CD4-positive, alpha-beta T cell (primary cell): ENCODE data around the gene PPP3CB. TPM values are rescaled to one million over a fixed set of nuclear protein-coding genes. Genes with fewer than 3 reads are reported as not detected.

ENCODE experiments used
- ATAC-seq: fragments of 200-7000 bp; cut with Tn5 transposase; one replicate; pipeline ENCODE4 v1.10.0; 2022; ENCODE audit warnings: mild to moderate bottlenecking; ENCODE audit not compliant: poor library complexity
- CTCF ChIA-PET: fragments of 350-600 bp; sonication (Branson Sonifier 250); formaldehyde crosslinking; loops from one replicate; lab custom pipeline; 2021; ENCODE audit warnings: antibody characterized with exemption, inconsistent platforms; lab: Charles Lee
- POLR2A ChIA-PET: fragments of 350-600 bp; sonication (Branson Sonifier 250); formaldehyde crosslinking; loops from one replicate; lab custom pipeline; 2021; ENCODE audit warnings: antibody characterized with exemption, inconsistent platforms; lab: Charles Lee
- DNase-seq, 14 experiments: peaks; one replicate each; pipeline ENCODE4 v3.0.0-alpha.2; 2013 to 2020; ENCODE audit warnings: mixed read lengths in 2 of 14
- H3K27ac ChIP-seq, 2 donors: one replicate each; pipeline versions ENCODE4 v1.5.1 to v1.7.0; 2013; ENCODE audit warnings: low read length in 2 of 2, low read depth in 1 of 2, mild to moderate bottlenecking in 1 of 2
- H3K27me3 ChIP-seq, 2 experiments: 1 replicate in 1 of 2; 2 replicates in 1 of 2; pipeline versions ENCODE4 v1.6.1 to v1.7.0; 2013; ENCODE audit warnings: low read length in 2 of 2, control low read depth in 1 of 2, mild to moderate bottlenecking in 1 of 2, moderate library complexity in 1 of 2; ENCODE audit not compliant: insufficient read depth in 2 of 2, control insufficient read depth in 1 of 2
- H3K36me3 ChIP-seq: one replicate; pipeline ENCODE4 v1.6.1; 2013; ENCODE audit warnings: low read length, control low read depth; ENCODE audit not compliant: insufficient read depth
- H3K4me1 ChIP-seq: one replicate; pipeline ENCODE4 v1.6.1; 2013; ENCODE audit warnings: low read length, control low read depth; ENCODE audit not compliant: insufficient read depth
- H3K4me3 ChIP-seq: one replicate; pipeline ENCODE4 v1.5.1; 2013; ENCODE audit warnings: mild to moderate bottlenecking, low read length, moderate library complexity
- H3K9me3 ChIP-seq, 2 experiments: 1 replicate in 1 of 2; 2 replicates in 1 of 2; pipeline versions ENCODE4 v1.6.1 to v1.7.0; 2013; ENCODE audit warnings: low read length in 2 of 2, mild to moderate bottlenecking in 2 of 2, control low read depth in 1 of 2, moderate library complexity in 1 of 2; ENCODE audit not compliant: control insufficient read depth in 1 of 2, insufficient read depth in 1 of 2
- H3K27ac Mint-ChIP-seq: one replicate; pipeline ENCODE4 v1.8.0; 2020; ENCODE audit warnings: mixed read lengths
- H3K27me3 Mint-ChIP-seq: one replicate; pipeline ENCODE4 v1.8.0; 2021; ENCODE audit warnings: mixed read lengths
- H3K36me3 Mint-ChIP-seq: one replicate; pipeline ENCODE4 v1.8.0; 2021; ENCODE audit warnings: low read depth, mixed read lengths
- H3K4me1 Mint-ChIP-seq: one replicate; pipeline ENCODE4 v1.8.0; 2021; ENCODE audit warnings: low read depth, mixed read lengths
- H3K4me3 Mint-ChIP-seq: one replicate; pipeline ENCODE4 v1.8.0; 2020; ENCODE audit warnings: mild to moderate bottlenecking, mixed read lengths
- H3K9me3 Mint-ChIP-seq: one replicate; pipeline ENCODE4 v1.8.0; 2020; ENCODE audit warnings: mixed read lengths
- intact Hi-C, 2 experiments: fragments of 100-400 bp; cut with DNase I in 1 of 2; cut with micrococcal nuclease in 1 of 2; formaldehyde crosslinking; loops; one replicate each; pipeline versions ENCODE4 v1.15.1 to v1.9.0; 2023 to 2025; cut with DNase I, micrococcal nuclease
- total RNA-seq, 174 experiments: library from RNA in 2 of 174; stranded (reverse) in 2 of 174; gene quantifications; one replicate each; pipeline ENCODE4 v1.2.3 and lab custom pipeline; 2021 to 2026
- TF ChIP-seq, protein P1 (sequence below): fragments of 200-600 bp; IDR thresholded peaks from one replicate; pipeline ENCODE4 v1.8.0; 2022; ENCODE audit warnings: antibody characterized with exemption, mild to moderate bottlenecking

The PPP3CB gene
- total RNA-seq, 2 experiments from 2014 or later: 20.2 to 20.3 TPM

- ChIA-PET POLR2A (interaction anchor here (1.3 kb wide), 1 partner anchor 8 kb away, joined by 7 read pairs; no protein-coding TSS in a partner anchor), CTCF (interaction anchor here (1.0 kb wide), 1 partner anchor 10 kb away, joined by 3 read pairs; no protein-coding TSS in a partner anchor)
- Histone ChIP-seq H3K27ac (no peak overlapping the region), H3K4me1 (peaks cover 37% of the 10 kb centered on the region), H3K4me3 (no peak overlapping the region), H3K36me3 (peaks cover 15% of the 10 kb centered on the region), H3K9me3 (no peaks in the 10 kb centered on the region), H3K27me3 (no peaks in the 10 kb centered on the region)
- Mint-ChIP-seq H3K4me1 (peaks cover 84% of the 10 kb centered on the region), H3K27me3 (no peaks in the 10 kb centered on the region), H3K4me3 (no peak overlapping the region), H3K36me3 (peaks cover 33% of the 10 kb centered on the region), H3K27ac (no peak overlapping the region), H3K9me3 (no peaks in the 10 kb centered on the region)
- TF ChIP-seq, protein P1, sequence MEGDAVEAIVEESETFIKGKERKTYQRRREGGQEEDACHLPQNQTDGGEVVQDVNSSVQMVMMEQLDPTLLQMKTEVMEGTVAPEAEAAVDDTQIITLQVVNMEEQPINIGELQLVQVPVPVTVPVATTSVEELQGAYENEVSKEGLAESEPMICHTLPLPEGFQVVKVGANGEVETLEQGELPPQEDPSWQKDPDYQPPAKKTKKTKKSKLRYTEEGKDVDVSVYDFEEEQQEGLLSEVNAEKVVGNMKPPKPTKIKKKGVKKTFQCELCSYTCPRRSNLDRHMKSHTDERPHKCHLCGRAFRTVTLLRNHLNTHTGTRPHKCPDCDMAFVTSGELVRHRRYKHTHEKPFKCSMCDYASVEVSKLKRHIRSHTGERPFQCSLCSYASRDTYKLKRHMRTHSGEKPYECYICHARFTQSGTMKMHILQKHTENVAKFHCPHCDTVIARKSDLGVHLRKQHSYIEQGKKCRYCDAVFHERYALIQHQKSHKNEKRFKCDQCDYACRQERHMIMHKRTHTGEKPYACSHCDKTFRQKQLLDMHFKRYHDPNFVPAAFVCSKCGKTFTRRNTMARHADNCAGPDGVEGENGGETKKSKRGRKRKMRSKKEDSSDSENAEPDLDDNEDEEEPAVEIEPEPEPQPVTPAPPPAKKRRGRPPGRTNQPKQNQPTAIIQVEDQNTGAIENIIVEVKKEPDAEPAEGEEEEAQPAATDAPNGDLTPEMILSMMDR: no peak
- intact Hi-C loops: no loop called here
- ATAC-seq: no peak
- DNase-seq: no peak
Observed at GRCh38 chr10:73408061-73408460, 87.8 kb downstream of the PPP3CB start.

DNA sequence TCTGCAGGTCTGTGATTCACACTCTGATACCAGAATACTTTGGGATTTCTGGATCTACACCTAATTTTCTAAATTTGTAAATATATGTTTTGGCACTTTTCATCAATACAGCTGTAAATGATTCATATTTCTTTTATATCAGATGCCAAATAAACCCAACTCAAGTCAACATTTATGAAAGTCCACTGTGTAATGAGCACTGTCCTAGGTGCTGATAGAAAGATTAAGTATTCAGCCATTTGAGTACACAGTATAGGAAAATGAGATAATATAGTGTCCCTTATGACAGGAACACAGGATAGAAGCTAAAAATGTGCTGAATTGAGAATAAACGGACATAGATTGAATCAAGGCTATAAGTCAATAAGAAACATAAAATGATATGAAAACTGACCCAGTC lies 88.3 kb downstream of the PPP3CB start:
- peaks cover 15% of the 10 kb centered on the region for H3K36me3 ChIP-seq
- CTCF ChIA-PET: interaction anchor here (0.6 to 1.0 kb wide), 2 partner anchors 10 to 32 kb away, joined by 3 to 4 read pairs; no protein-coding TSS in a partner anchor
- Mint-ChIP-seq H3K4me3 (no peak overlapping the region), H3K27ac (no peak overlapping the region), H3K36me3 (peaks cover 31% of the 10 kb centered on the region), H3K4me1 (peaks cover 79% of the 10 kb centered on the region), H3K27me3 (no peaks in the 10 kb centered on the region), H3K9me3 (no peaks in the 10 kb centered on the region)
- no peak for DNase-seq
- H3K27ac ChIP-seq: no peak overlapping the region
- TF ChIP-seq, protein P1: no peak
- H3K4me3 ChIP-seq: no peak overlapping the region
- H3K4me1 ChIP-seq: peaks cover 31% of the 10 kb centered on the region
- intact Hi-C loops: no loop called here
- H3K9me3 ChIP-seq: no peaks in the 10 kb centered on the region
- POLR2A ChIA-PET: interaction anchor here (1.3 kb wide), 1 partner anchor 9 kb away, joined by 7 read pairs; no protein-coding TSS in a partner anchor
- no peak for ATAC-seq
- no peaks in the 10 kb centered on the region for H3K27me3 ChIP-seq

DNA sequence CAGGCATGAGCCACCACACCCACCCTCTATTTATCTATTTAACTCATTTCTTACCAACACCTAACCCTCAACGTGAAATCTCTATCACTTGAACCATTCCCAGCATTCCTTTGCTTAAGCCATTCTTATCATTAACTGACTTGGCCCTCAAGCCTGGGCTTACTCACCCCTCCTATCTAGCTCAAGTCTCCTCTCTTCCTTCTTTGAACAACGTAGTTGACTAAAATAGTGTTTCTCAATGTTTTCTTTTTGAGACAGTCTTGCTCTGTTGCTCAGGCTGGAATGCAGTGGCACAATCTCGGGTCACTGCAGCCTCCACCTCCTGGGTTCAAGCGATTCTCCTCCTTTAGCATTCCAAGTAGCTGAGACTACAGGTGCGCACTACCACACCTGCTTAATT lies 89.0 kb downstream of the PPP3CB start:
- Mint-ChIP-seq H3K4me1 (peaks cover 74% of the 10 kb centered on the region), H3K27me3 (no peaks in the 10 kb centered on the region), H3K9me3 (no peaks in the 10 kb centered on the region), H3K36me3 (peaks cover 31% of the 10 kb centered on the region), H3K27ac (no peak overlapping the region), H3K4me3 (no peak overlapping the region)
- intact Hi-C loops: no loop called here
- Histone ChIP-seq H3K27ac (no peak overlapping the region), H3K4me1 (peaks cover 24% of the 10 kb centered on the region), H3K9me3 (no peaks in the 10 kb centered on the region), H3K4me3 (no peak overlapping the region), H3K36me3 (peaks cover 15% of the 10 kb centered on the region), H3K27me3 (no peaks in the 10 kb centered on the region)
- ChIA-PET CTCF (interaction anchor here (0.6 to 1.0 kb wide), 2 partner anchors 9 to 32 kb away, joined by 3 to 4 read pairs; no protein-coding TSS in a partner anchor), POLR2A (no interaction called here)
- ATAC-seq: no peak
- TF ChIP-seq, protein P1: no peak
- DNase-seq: no peak
